GM12801 (cell line): ENCODE data around the gene PPA2.

Experiments used
- TF ChIP-seq, protein P1 (sequence below): IDR thresholded peaks from one replicate; pipeline ENCODE4 v1.5.1; 2011; ENCODE audit warnings: control low read depth; ENCODE audit not compliant: insufficient read length; ENCODE audit errors: extremely low read depth

Gene PPA2

DNA sequence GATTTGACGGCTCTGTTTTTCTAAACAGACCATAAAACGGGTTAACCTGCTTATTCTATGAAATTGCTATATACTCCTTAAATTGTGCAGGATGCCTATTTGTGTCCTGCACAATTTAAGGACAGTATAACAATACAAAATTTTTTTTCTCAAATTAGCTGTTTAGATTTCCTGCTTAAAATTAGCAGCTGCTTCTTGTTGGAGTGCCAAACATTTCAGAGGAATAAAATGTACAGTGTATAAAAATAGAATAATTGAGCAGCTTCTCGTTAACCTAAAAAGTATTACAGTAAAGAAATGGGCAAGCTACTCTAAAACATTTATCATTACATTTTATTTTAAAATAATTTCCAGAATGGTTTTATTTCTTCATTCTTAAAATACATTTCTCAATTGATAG, 100.5 kb downstream of the PPA2 start:
- TF ChIP-seq, protein P1, sequence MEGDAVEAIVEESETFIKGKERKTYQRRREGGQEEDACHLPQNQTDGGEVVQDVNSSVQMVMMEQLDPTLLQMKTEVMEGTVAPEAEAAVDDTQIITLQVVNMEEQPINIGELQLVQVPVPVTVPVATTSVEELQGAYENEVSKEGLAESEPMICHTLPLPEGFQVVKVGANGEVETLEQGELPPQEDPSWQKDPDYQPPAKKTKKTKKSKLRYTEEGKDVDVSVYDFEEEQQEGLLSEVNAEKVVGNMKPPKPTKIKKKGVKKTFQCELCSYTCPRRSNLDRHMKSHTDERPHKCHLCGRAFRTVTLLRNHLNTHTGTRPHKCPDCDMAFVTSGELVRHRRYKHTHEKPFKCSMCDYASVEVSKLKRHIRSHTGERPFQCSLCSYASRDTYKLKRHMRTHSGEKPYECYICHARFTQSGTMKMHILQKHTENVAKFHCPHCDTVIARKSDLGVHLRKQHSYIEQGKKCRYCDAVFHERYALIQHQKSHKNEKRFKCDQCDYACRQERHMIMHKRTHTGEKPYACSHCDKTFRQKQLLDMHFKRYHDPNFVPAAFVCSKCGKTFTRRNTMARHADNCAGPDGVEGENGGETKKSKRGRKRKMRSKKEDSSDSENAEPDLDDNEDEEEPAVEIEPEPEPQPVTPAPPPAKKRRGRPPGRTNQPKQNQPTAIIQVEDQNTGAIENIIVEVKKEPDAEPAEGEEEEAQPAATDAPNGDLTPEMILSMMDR, result no peak

DNA sequence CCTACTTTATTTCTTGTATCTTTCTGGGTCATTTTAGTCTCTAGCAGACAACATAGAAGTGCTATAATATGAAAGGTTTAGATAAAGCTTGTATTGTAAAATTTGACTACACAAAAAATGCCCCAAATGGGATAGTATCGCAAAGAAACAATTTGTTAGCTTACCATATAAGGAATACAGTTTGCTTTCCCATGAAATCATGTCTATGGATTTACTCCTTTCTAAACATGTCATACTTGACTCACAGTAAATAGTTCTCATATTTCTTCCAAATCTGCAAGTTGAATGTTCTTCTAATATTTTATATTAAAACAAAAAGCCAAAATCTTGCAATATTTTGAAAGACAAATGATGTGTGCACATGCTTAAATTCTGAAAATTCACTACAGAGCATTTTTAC, 103.9 kb downstream of the PPA2 start:
- TF ChIP-seq, protein P1, result no peak

DNA sequence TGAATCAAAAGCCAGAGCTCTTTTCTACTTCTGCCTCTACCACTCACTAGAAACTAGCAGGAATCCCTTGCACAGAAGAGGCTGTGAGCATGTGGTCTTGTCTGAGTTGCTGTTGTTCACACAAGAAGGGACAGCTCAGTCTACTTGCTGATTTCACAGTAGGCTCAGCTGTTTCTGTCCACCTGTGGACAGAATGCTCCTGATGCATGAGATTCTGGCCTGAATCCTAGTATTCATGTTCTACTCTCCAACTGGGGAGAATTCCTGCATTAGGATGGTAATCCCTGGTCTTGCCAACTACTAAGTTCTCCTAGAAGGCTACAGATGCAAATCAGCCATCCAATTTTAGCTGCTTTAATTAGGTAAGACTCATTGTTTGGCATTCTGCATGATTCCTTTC, 112.8 kb downstream of the PPA2 start:
- TF ChIP-seq, protein P1, result no peak

DNA sequence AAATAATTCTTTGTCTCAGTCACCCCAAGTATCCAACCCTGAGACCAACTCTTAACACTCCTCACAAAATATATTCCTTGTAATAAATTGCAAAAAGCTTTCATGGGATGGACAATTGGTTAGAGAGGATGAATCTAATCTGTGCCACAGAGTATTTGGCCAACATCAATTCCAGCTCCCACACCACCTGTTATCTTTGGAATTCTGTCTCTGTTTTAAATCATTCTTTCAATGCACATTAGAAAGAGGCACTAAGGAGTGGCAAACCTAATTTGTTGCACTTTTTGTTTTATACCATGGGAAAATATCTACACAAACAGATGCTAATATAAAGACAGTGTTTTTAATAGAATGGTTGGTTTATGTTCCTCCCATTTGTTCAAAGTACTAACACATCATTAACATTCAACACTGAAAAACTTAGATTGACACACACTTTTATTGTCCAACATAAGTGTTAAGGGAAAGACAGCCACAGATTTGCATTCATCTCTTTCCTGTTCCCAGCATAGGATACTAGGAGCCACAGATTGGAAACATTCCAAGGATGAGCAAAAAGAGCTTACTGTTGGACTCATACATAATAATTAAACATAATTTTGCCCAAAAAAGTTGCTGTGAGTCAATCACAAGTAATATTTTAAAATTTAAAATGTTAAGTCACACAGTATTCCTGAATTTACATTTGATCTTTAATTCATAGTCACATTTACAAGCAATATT, 116.4 kb downstream of the PPA2 start:
- TF ChIP-seq, protein P1, result no peak

DNA sequence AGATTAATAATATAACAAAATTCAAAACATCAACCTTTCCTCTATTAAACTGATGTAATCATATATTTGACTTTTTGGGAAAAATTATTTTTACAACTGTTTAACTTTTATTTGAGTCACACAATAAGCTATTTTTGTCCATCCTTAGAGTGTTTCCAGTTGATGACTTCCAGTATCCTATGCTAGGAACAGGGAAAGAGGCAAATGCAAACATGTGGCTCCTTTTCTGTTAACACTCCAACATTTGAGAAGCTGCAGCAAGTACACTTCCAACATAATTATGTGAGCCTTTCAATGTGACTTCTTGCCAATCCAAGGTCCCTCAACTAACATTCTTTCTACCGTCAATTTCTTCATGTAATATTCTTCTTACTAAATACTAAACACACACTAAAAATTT, 117.7 kb downstream of the PPA2 start:
- TF ChIP-seq, protein P1, result no peak

DNA sequence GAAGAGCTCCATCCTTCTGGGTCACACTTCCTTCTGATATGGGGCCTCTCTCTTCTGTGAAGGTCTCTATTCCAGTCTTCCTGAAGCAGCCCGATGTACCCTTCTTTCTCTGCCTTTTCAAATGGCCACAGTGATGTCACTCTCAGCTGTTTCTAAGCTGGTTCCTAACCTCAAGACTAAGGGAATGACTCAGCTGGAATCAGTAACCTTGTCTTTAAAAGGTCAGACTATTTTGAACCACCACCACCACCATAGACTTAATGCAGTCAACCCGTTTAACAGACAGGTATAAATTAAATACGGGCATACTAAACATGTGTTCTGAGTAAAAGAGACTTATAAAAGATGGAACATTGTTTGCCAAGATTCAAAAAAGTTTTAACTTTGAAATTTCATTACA, 121.0 kb downstream of the PPA2 start:
- TF ChIP-seq, protein P1, result no peak

DNA sequence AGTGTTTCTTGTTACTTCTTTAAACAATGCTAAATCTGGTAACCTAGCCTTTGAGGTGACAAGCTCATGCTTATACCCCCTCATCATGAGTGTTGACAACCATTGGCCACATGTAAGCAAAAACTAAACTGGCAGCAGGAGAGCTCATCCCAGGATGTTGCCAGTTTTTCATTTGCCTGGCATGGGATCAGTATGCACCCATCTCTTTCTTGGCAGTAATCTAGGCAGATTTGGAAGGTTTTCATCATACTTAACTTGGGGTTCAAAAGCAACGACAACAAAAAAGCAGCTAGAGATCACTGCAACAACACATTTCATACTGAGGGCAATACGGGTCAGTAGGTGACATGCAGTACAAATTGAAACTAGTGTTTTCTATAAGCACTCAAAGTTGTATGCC, 122.0 kb downstream of the PPA2 start:
- TF ChIP-seq, protein P1, result no peak
